AG04450 (cell line): ENCODE results near the gene CEP95. TPM values are rescaled to one million over a fixed set of nuclear protein-coding genes. Genes with fewer than 3 reads are reported as not detected.

Experiments used
- CTCF ChIA-PET: fragments of 300-600, 350-600 bp; formaldehyde crosslinking; extraction: SDS; loops from one replicate; lab custom pipeline; 2022; ENCODE audit warnings: antibody characterized with exemption, inconsistent platforms; lab: Charles Lee
- POLR2A ChIA-PET: fragments of 350-600 bp; formaldehyde crosslinking; extraction: SDS; loops from one replicate; lab custom pipeline; 2021; ENCODE audit warnings: antibody characterized with exemption, inconsistent platforms; lab: Yijun Ruan, JAX
- DNase-seq: peaks from one replicate; pipeline ENCODE4 v3.0.0-alpha.2; 2011; ENCODE audit warnings: low read depth, low spot score
- H3K27ac ChIP-seq: one replicate; pipeline ENCODE4 v1.5.1; 2012; ENCODE audit warnings: low read depth, low read length, control low read depth
- H3K27me3 ChIP-seq: one replicate; pipeline ENCODE4 v1.6.0; 2012; ENCODE audit warnings: low read length; ENCODE audit not compliant: control insufficient read depth, insufficient read depth
- H3K4me3 ChIP-seq: 2 replicates; pipeline ENCODE4 v1.5.1; 2011; ENCODE audit warnings: mild to moderate bottlenecking, low read depth, low read length, control low read depth
- H3K9me3 ChIP-seq: 2 replicates; pipeline ENCODE4 v1.5.1; 2012; ENCODE audit warnings: low read length; ENCODE audit not compliant: control insufficient read depth, insufficient read depth
- CTCF ChIP-seq: IDR thresholded peaks from 2 replicates; pipeline ENCODE4 v1.5.1; 2011; ENCODE audit warnings: low read depth, low read length, control low read depth, inconsistent platforms
- polyA plus RNA-seq: library from polyadenylated mRNA; depleted of rRNA; stranded (reverse); fragments of >200 nt; gene quantifications from 2 replicates; pipeline ENCODE4 v1.2.3, GENCODE V29; 2011

The CEP95 gene
- polyA plus RNA-seq, 1 experiment, result 29.8 TPM

GRCh38 chr17:64497565-64498035, 9.2 kb upstream of the CEP95 start:
- TF ChIP-seq CTCF, result no peak; the same call in 1 of the 2 replicates
- no peak for DNase-seq
- Histone ChIP-seq H3K4me3 (peak overlapping the region; percentile 86), H3K9me3 (no peaks in the 10 kb centered on the region), H3K27ac (peak overlapping the region; percentile 81), H3K27me3 (no peaks in the 10 kb centered on the region)
- POLR2A ChIA-PET, result interaction anchor here (0.8 to 2.3 kb wide), 3 partner anchors 8 to 76 kb away, joined by 3 to 77 read pairs (median 3); partner anchors contain the start of genes CEP95 and DDX5
- CTCF ChIA-PET, result interaction anchor here (11.8 kb wide), 1 partner anchor 78 kb away, joined by 236 read pairs; no protein-coding TSS in a partner anchor

DNA sequence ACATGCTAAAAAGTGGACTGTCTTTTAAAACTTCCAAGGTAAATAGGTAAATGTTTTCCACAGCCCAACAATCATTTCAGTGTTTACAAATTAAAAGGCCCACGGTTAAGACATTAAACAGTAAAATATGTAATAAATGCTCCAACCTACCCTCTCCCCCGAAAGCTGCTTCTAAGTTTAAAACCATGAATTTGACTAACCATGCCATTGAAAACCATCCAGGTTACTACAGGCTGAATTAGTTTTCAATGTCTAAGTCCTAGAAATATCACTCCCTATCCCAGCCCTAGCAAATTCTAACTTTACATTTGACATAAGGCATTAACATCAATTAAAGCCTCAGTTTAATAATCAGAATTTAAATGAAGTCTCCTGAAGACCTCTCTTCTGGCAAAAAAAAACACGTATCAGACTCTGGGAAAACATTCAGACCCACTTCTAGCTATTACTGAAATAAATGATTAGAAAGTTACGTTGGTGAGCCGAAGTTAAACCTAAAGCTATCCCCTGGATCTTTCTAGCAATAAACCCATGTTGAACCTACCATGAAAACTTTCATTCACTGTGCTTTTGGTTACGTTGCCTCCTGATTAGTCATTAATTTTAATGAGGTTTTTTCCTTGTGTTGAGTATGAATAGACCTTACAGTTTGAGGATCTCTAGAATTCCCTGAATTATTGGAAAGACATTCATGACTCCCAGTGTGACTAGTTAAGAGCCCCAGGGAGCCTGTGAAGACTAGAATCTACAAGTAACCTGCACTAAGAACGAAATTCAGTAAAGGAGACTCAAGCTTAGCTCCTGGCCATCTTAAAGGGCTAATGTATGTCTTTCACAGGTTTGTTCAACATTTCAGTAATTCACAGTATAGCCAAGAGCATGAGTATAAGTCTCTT, 8.2 kb upstream of the CEP95 start:
- no peak for DNase-seq
- ChIA-PET CTCF (interaction anchor here (0.6 to 11.8 kb wide), 4 partner anchors 8 to 279 kb away, joined by 3 to 236 read pairs (median 3); no protein-coding TSS in a partner anchor), POLR2A (interaction anchor here (0.6 kb wide), 2 partner anchors 53 to 59 kb away, joined by 3 to 4 read pairs; no protein-coding TSS in a partner anchor)
- H3K9me3 ChIP-seq, result no peaks in the 10 kb centered on the region
- no peak for TF ChIP-seq CTCF
- no peak overlapping the region for H3K27ac ChIP-seq
- H3K4me3 ChIP-seq, result no peak overlapping the region
- H3K27me3 ChIP-seq, result no peaks in the 10 kb centered on the region

DNA sequence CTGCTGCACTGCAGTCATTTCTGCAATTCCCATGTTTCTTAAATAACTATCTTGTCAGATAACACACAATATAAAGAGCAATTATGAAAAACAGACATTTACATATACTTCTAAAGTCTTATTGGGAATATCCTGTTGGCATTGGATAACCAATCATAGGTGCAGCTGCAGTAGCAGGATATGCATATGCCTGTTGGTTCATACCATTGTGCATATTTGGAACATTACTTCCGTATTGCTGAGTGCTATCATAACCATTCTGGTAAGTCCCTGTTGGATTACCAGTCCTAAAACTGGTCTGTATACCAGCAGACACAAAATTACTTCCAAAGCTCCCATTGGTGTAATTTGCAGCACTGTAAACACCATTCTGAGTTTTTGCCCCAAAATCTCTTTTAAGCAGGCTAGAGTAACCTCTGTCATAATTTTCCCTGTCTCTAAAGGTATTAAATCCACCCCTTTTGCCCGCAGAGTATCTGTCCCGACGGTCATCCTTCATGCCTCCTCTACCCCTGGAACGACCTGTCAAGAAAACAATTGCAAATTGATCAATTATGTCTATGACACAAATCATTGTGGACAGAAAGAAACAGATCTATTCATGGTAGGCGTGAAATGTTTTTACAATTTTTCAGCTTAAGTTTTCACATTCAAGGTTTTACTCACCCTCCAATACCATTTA, 6.8 kb upstream of the CEP95 start:
- TF ChIP-seq CTCF, result no peak
- POLR2A ChIA-PET, result no interaction called here
- Histone ChIP-seq H3K4me3 (no peak overlapping the region), H3K27me3 (no peaks in the 10 kb centered on the region), H3K9me3 (no peaks in the 10 kb centered on the region), H3K27ac (no peak overlapping the region)
- CTCF ChIA-PET, result no interaction called here
- no peak for DNase-seq

DNA sequence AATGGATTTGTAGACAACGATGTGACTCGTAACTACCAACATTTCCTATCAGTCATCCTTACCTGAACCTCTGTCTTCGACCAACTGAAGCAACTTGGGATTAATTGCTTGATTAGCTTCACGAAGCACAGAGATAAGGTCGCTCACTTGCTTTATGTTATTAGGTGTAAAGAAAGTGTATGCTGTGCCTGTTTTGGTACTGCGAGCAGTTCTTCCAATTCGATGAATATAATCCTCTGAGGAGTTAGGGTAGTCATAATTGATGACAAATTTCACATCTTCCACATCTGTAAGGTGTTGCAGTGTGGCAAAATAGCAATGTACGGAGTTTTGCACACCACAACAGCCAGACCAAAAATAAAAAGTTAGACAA, 6.3 kb upstream of the CEP95 start:
- no peak overlapping the region for H3K27ac ChIP-seq

More for the DNA sequence above, 6.3 kb upstream of the CEP95 start:
- no peaks in the 10 kb centered on the region for H3K27me3 ChIP-seq
- no peak for DNase-seq
- H3K9me3 ChIP-seq, result no peaks in the 10 kb centered on the region
- CTCF ChIA-PET, result no interaction called here
- no peak overlapping the region for H3K4me3 ChIP-seq
- no peak for TF ChIP-seq CTCF
- POLR2A ChIA-PET, result no interaction called here
